H1 (cell line): ENCODE data around the gene B4GALT7. TPM values are rescaled to one million over a fixed set of nuclear protein-coding genes. Genes with fewer than 3 reads are reported as not detected.

Experiments
- CTCF ChIA-PET: fragments of 300-600 bp; sonication (Branson Sonifier 250); formaldehyde crosslinking; loops from one replicate; lab custom pipeline; 2021; ENCODE audit not compliant: partially characterized antibody; lab: Charles Lee
- POLR2A ChIA-PET: fragments of 300-600 bp; sonication (Branson Sonifier 250); formaldehyde crosslinking; loops from one replicate; lab custom pipeline; 2021; ENCODE audit warnings: inconsistent platforms; ENCODE audit not compliant: partially characterized antibody; lab: Charles Lee
- DNase-seq, 2 experiments: peaks; one replicate each; pipeline versions ENCODE4 v3.0.0 to v3.0.0-alpha.2; 2010 to 2022; ENCODE audit warnings: low spot score in 2 of 2, low read depth in 1 of 2, mixed read lengths in 1 of 2
- FAIRE-seq: peaks from 2 replicates; lab custom pipeline; 2011; peaks lifted over from hg19 to GRCh38; lab: Jason Lieb, UNC
- H2AFZ ChIP-seq: 2 replicates; pipeline ENCODE4 v1.8.1; 2012; ENCODE audit warnings: low read length, inconsistent platforms
- H2AK5ac ChIP-seq: 2 replicates; pipeline ENCODE4 v1.6.1; 2013; ENCODE audit warnings: low read depth, low read length
- H2BK120ac ChIP-seq: replicated peaks from 2 replicates; pipeline ENCODE3; 2013; ENCODE audit warnings: low read depth, low read length, inconsistent platforms
- H2BK12ac ChIP-seq: 2 replicates; pipeline ENCODE4 v1.6.1; 2013; ENCODE audit warnings: low read depth, low read length
- H2BK15ac ChIP-seq: 2 replicates; pipeline ENCODE4 v1.6.1; 2013; ENCODE audit warnings: low read length
- H2BK20ac ChIP-seq: 2 replicates; pipeline ENCODE4 v1.6.1; 2013; ENCODE audit warnings: low read length
- H2BK5ac ChIP-seq: 2 replicates; pipeline ENCODE4 v1.6.1; 2013; ENCODE audit warnings: low read depth, low read length
- H3K14ac ChIP-seq: 2 replicates; pipeline ENCODE4 v1.6.1; 2013; ENCODE audit warnings: inconsistent platforms; ENCODE audit not compliant: insufficient read length
- H3K18ac ChIP-seq: 2 replicates; pipeline ENCODE4 v1.6.1; 2013; ENCODE audit warnings: low read length; ENCODE audit errors: extremely low read depth
- H3K23ac ChIP-seq: 2 replicates; pipeline ENCODE4 v1.6.1; 2013; ENCODE audit warnings: inconsistent platforms; ENCODE audit not compliant: insufficient read length
- H3K23me2 ChIP-seq: 2 replicates; pipeline ENCODE4 v1.6.1; 2013; ENCODE audit warnings: low read depth, low read length
- H3K27ac ChIP-seq: 2 replicates; pipeline ENCODE4 v1.6.1; 2011; ENCODE audit warnings: low read depth, low read length, inconsistent platforms
- H3K27me3 ChIP-seq, 4 experiments: replicated peaks in 1 of 4; 1 replicate in 1 of 4; 2 replicates in 3 of 4; pipeline versions ENCODE4 v1.6.1 to v1.8.1; 2011 to 2013; ENCODE audit warnings: low read length in 3 of 4, mild to moderate bottlenecking in 3 of 4, inconsistent platforms in 2 of 4, mixed read lengths in 2 of 4, moderate library complexity in 1 of 4; ENCODE audit not compliant: control insufficient read depth in 3 of 4, insufficient read depth in 3 of 4; ENCODE audit errors: extremely low read depth in 1 of 4
- H3K36me3 ChIP-seq, 4 experiments: 2 replicates each; pipeline versions ENCODE4 v1.6.1 to v1.8.1; 2011 to 2013; ENCODE audit warnings: mild to moderate bottlenecking in 4 of 4, low read length in 3 of 4, moderate library complexity in 2 of 4, control low read depth in 1 of 4, inconsistent platforms in 1 of 4; ENCODE audit not compliant: insufficient read depth in 4 of 4, control insufficient read depth in 2 of 4
- H3K4ac ChIP-seq: replicated peaks from 2 replicates; pipeline ENCODE3; 2013; ENCODE audit warnings: low read length, low read depth, mixed read lengths, inconsistent platforms; ENCODE audit not compliant: insufficient read length
- H3K4me1 ChIP-seq, 4 experiments: replicated peaks in 1 of 4; 1 replicate in 1 of 4; 2 replicates in 3 of 4; pipeline versions ENCODE4 v1.6.1 to v1.8.1; 2011 to 2013; ENCODE audit warnings: low read length in 3 of 4, inconsistent platforms in 2 of 4, mixed read lengths in 1 of 4; ENCODE audit not compliant: insufficient read depth in 4 of 4, control insufficient read depth in 3 of 4
- H3K4me2 ChIP-seq, 2 experiments: 2 replicates each; pipeline versions ENCODE4 v1.6.1 to v1.8.1; 2011 to 2013; ENCODE audit warnings: low read depth in 2 of 2, low read length in 2 of 2, control low read depth in 1 of 2, inconsistent platforms in 1 of 2, mild to moderate bottlenecking in 1 of 2; ENCODE audit not compliant: insufficient read depth in 1 of 2
- H3K4me3 ChIP-seq, 4 experiments: fragments of 200-600, 300-600 bp in 1 of 4; sonication (generic), shearing (Covaris generic), sonication (Bioruptor Twin) in 1 of 4; 2 replicates each; pipeline versions ENCODE4 v1.5.1 to v1.8.1; 2011 to 2016; ENCODE audit warnings: low read length in 4 of 4, low read depth in 3 of 4, control low read depth in 2 of 4, inconsistent platforms in 2 of 4, mild to moderate bottlenecking in 2 of 4, mixed read lengths in 1 of 4, moderate library complexity in 1 of 4; ENCODE audit not compliant: insufficient read depth in 2 of 4; ENCODE audit errors: extremely low read depth in 1 of 4
- H3K56ac ChIP-seq: replicated peaks from 2 replicates; pipeline ENCODE3; 2013; ENCODE audit warnings: low read depth, mild to moderate bottlenecking, mixed read lengths, low read length, inconsistent platforms; ENCODE audit not compliant: insufficient read length
- H3K79me1 ChIP-seq: 2 replicates; pipeline ENCODE4 v1.6.1; 2013; ENCODE audit warnings: low read depth, low read length, control low read depth
- H3K79me2 ChIP-seq, 2 experiments: 2 replicates each; pipeline versions ENCODE4 v1.6.1 to v1.8.1; 2012 to 2013; ENCODE audit warnings: low read length in 2 of 2, mild to moderate bottlenecking in 2 of 2, inconsistent platforms in 1 of 2; ENCODE audit not compliant: insufficient read depth in 2 of 2, control insufficient read depth in 1 of 2
- H3K9ac ChIP-seq, 4 experiments: replicated peaks in 1 of 4; 1 replicate in 1 of 4; 2 replicates in 3 of 4; pipeline versions ENCODE4 v1.6.1 to v1.8.1; 2011 to 2013; ENCODE audit warnings: low read depth in 3 of 4, low read length in 3 of 4, control low read depth in 2 of 4, mild to moderate bottlenecking in 2 of 4, moderate library complexity in 2 of 4, inconsistent platforms in 1 of 4; ENCODE audit errors: extremely low read depth in 1 of 4
- H3K9me3 ChIP-seq, 2 experiments: 2 replicates each; pipeline versions ENCODE4 v1.6.1 to v1.8.1; 2012 to 2013; ENCODE audit warnings: mild to moderate bottlenecking in 2 of 2, moderate library complexity in 2 of 2, control low read depth in 1 of 2, inconsistent platforms in 1 of 2, low read depth in 1 of 2, low read length in 1 of 2, mixed read lengths in 1 of 2; ENCODE audit not compliant: insufficient read depth in 2 of 2
- H4K20me1 ChIP-seq, 2 experiments: replicated peaks in 1 of 2; 2 replicates each; pipeline versions ENCODE3 to v1.8.1; 2011 to 2013; ENCODE audit warnings: inconsistent platforms in 2 of 2, low read length in 2 of 2, mild to moderate bottlenecking in 1 of 2; ENCODE audit not compliant: insufficient read depth in 2 of 2, control insufficient read depth in 1 of 2
- H4K5ac ChIP-seq: 2 replicates; pipeline ENCODE4 v1.6.1; 2013; ENCODE audit warnings: low read length, low read depth, mixed read lengths, inconsistent platforms; ENCODE audit not compliant: insufficient read length
- H4K8ac ChIP-seq: 2 replicates; pipeline ENCODE4 v1.8.0; 2013; ENCODE audit warnings: mild to moderate bottlenecking, moderate library complexity, low read length, inconsistent platforms; ENCODE audit not compliant: insufficient read depth; ENCODE audit errors: extremely low read depth
- H4K91ac ChIP-seq: replicated peaks from 2 replicates; pipeline ENCODE3; 2013; ENCODE audit warnings: low read length, mixed read lengths, inconsistent platforms; ENCODE audit not compliant: insufficient read length
- CHD1 ChIP-seq: IDR thresholded peaks from 2 replicates; pipeline ENCODE4 v1.6.1; 2012; ENCODE audit warnings: low read depth, low read length, improper control_type of control experiment
- EP300 ChIP-seq, 2 experiments: IDR thresholded peaks; 1 replicate in 1 of 2; 2 replicates in 1 of 2; pipeline ENCODE4 v1.6.1; 2011 to 2012; ENCODE audit warnings: low read depth in 2 of 2, low read length in 2 of 2, mild to moderate bottlenecking in 2 of 2, borderline replicate concordance in 1 of 2, inconsistent platforms in 1 of 2, moderate library complexity in 1 of 2
- GTF2F1 ChIP-seq: IDR thresholded peaks from 2 replicates; pipeline ENCODE4 v1.6.1; 2012; ENCODE audit warnings: low read depth, low read length, improper control_type of control experiment, borderline replicate concordance
- HDAC2 ChIP-seq, 2 experiments: fragments of 300-600 bp in 1 of 2; sonication (generic) in 1 of 2; IDR thresholded peaks; 2 replicates each; pipeline ENCODE4 v1.6.1; 2011 to 2012; ENCODE audit warnings: low read depth in 2 of 2, low read length in 2 of 2, mild to moderate bottlenecking in 2 of 2, moderate library complexity in 2 of 2, borderline replicate concordance in 1 of 2, inconsistent platforms in 1 of 2
- MAFK ChIP-seq: IDR thresholded peaks from 2 replicates; pipeline ENCODE4 v1.6.1; 2012; ENCODE audit warnings: low read depth, mild to moderate bottlenecking, improper control_type of control experiment, low read length
- NRF1 ChIP-seq: IDR thresholded peaks from 2 replicates; pipeline ENCODE4 v1.6.1; 2011; ENCODE audit warnings: mild to moderate bottlenecking, low read depth, low read length, improper control_type of control experiment
- PHF8 ChIP-seq: fragments of 200-600 bp; sonication (generic); conservative IDR thresholded peaks from 2 replicates; pipeline ENCODE4 v1.7.1; 2012; ENCODE audit warnings: low read depth, mild to moderate bottlenecking, inconsistent platforms, low read length, moderate library complexity
- SIN3A ChIP-seq, 2 experiments: IDR thresholded peaks in 1 of 2; conservative IDR thresholded peaks in 1 of 2; 2 replicates each; pipeline ENCODE4 v1.6.1; 2011 to 2012; ENCODE audit warnings: low read length in 2 of 2, improper control_type of control experiment in 1 of 2, low read depth in 1 of 2, mild to moderate bottlenecking in 1 of 2
- SIX5 ChIP-seq: IDR thresholded peaks from 2 replicates; pipeline ENCODE4 v1.6.1; 2011; ENCODE audit warnings: mild to moderate bottlenecking, low read depth, low read length
- SRF ChIP-seq: IDR thresholded peaks from 2 replicates; pipeline ENCODE4 v1.6.1; 2011; ENCODE audit warnings: mild to moderate bottlenecking, low read depth, low read length, moderate library complexity
- TBP ChIP-seq: IDR thresholded peaks from 2 replicates; pipeline ENCODE4 v1.6.1; 2011; ENCODE audit warnings: low read depth, low read length, improper control_type of control experiment
- WGBS, 2 experiments: shearing (Covaris generic) in 1 of 2; methylation state at CpG; one replicate each; pipeline versions ENCODE4 v1.1.6 to v1.1.7; 2013 to 2015; ENCODE audit warnings: low lambda C conversion rate in 2 of 2, mixed read lengths in 2 of 2, inconsistent platforms in 1 of 2, low coverage in 1 of 2, missing lambda C conversion rate in 1 of 2; ENCODE audit not compliant: insufficient replicate concordance in 2 of 2, insufficient coverage in 1 of 2, insufficient read length in 1 of 2; ENCODE audit errors: extremely low coverage in 1 of 2, missing lambda C conversion rate in 1 of 2; 5-methylcytosine and 5-hydroxymethylcytosine counted together
- polyA plus RNA-seq, 7 experiments: library from polyadenylated mRNA; depleted of rRNA in 3 of 7; stranded (reverse) in 5 of 7; unstranded in 2 of 7; fragments of >200 nt in 5 of 7; fragments of 200-250 nt in 2 of 7; gene quantifications; 1 replicate in 5 of 7; 2 replicates in 1 of 7; 4 replicates in 1 of 7; pipeline versions ENCODE4 v1.2.1 to v1.2.3, GENCODE V29; 2011 to 2013; ENCODE audit warnings: missing spikeins in 2 of 7, mixed read lengths in 2 of 7
- total RNA-seq: library from RNA; stranded (reverse); fragmentation: NEBNext Ultra II Directional; extraction: Animal tissue kit (Norgen Biotek cat#: 25700); gene quantifications from 2 replicates; pipeline ENCODE4 v1.2.1, GENCODE V29; 2021
- TF ChIP-seq, protein P1 (sequence below): IDR thresholded peaks from 2 replicates; pipeline ENCODE4 v1.6.1; 2011; ENCODE audit warnings: low read length, improper control_type of control experiment

B4GALT7 gene
- total and polyA plus RNA-seq, 2 of the 8 experiments (the other 6 are each of a cell fraction or from before 2014, with no cell fraction given), result 18.7 to 31.9 TPM

DNA sequence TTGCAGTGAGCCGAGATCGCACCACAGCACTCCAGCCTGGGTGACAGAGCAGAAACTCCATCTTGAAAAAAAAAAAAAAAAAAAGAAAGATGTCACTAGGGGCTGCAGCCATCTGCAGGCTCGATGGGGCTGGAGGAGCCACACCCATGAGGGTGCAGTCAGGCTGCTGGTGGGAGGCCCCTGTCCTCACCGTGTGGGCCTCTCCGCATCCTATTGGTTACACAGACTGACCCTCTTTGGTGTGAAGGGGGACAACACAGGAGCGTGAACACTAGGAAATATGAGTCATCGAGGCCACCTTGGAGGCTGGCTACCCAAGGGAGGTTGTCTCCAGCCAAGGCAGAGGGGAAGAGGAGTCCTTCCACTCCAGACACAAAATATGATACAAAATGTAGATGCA is 31.6 kb upstream of the B4GALT7 start:
- H2BK5ac ChIP-seq, result no peak overlapping the region
- H3K9me3 ChIP-seq, result no peaks in the 10 kb centered on the region
- H3K4me2 ChIP-seq, result no peak overlapping the region
- CTCF ChIA-PET, result interaction anchor here (1.9 to 3.1 kb wide), 2 partner anchors 8 to 40 kb away, joined by 4 to 12 read pairs; no protein-coding TSS in a partner anchor
- no peaks in the 10 kb centered on the region for H3K4me1 ChIP-seq
- H3K79me2 ChIP-seq, result no peaks in the 10 kb centered on the region
- no peak overlapping the region for H3K9ac ChIP-seq
- H2BK20ac ChIP-seq, result no peak overlapping the region
- no peaks in the 10 kb centered on the region for H3K36me3 ChIP-seq
- H2BK12ac ChIP-seq, result no peak overlapping the region
- H2AK5ac ChIP-seq, result no peak overlapping the region
- H3K27ac ChIP-seq, result no peak overlapping the region
- DNase-seq (no peak), FAIRE-seq (no peak)
- H3K14ac ChIP-seq, result no peak overlapping the region
- WGBS, 2 experiments, result 88% methylated on average over 7 of the region's 7 CpGs; no CpG with 5 or more reads in 1 of the 2 experiments
- H4K91ac ChIP-seq, result no peak overlapping the region
- H3K79me1 ChIP-seq, result no peaks in the 10 kb centered on the region
- POLR2A ChIA-PET, result no interaction called here
- no peak overlapping the region; the same call in 1 of the 2 replicates for H4K8ac ChIP-seq
- no peak overlapping the region for H2BK15ac ChIP-seq
- H2BK120ac ChIP-seq, result no peak overlapping the region
- no peak overlapping the region for H4K5ac ChIP-seq
- no peak overlapping the region for H3K4ac ChIP-seq
- no peak overlapping the region for H3K23ac ChIP-seq
- no peaks in the 10 kb centered on the region for H3K27me3 ChIP-seq
- no peak overlapping the region for H2AFZ ChIP-seq
- no peak overlapping the region for H3K56ac ChIP-seq
- H3K4me3 ChIP-seq, result no peak overlapping the region
- H3K18ac ChIP-seq, result no peak overlapping the region
- H3K23me2 ChIP-seq, result no peaks in the 10 kb centered on the region
- no peaks in the 10 kb centered on the region for H4K20me1 ChIP-seq
- TF ChIP-seq GTF2F1 (no peak), TBP (no peak), PHF8 (no peak), NRF1 (no peak), SIX5 (no peak), HDAC2 (IDR thresholded peaks at IDR 0.05; ENCODE audit: borderline replicate concordance in 1 of 2, low read depth in 2 of 2, low read length in 2 of 2) (no peak), EP300 (IDR thresholded peaks at IDR 0.05; ENCODE audit: borderline replicate concordance in 1 of 2, low read depth in 2 of 2, low read length in 2 of 2) (no peak), SIN3A (conservative IDR thresholded peaks at IDR 0.05 in 1 of 2, IDR thresholded peaks at IDR 0.05 in 1 of 2; ENCODE audit: low read depth in 1 of 2, low read length in 2 of 2) (no peak), CHD1 (no peak), SRF (no peak), MAFK (no peak)
- TF ChIP-seq, protein P1, sequence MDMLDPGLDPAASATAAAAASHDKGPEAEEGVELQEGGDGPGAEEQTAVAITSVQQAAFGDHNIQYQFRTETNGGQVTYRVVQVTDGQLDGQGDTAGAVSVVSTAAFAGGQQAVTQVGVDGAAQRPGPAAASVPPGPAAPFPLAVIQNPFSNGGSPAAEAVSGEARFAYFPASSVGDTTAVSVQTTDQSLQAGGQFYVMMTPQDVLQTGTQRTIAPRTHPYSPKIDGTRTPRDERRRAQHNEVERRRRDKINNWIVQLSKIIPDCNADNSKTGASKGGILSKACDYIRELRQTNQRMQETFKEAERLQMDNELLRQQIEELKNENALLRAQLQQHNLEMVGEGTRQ, result no peak
